NCI-H2227 (cell line): ENCODE measurements around the gene ATXN8OS.
"Not testable (repeated sequence)": the region's sequence is repeated elsewhere in the genome, so short reads cannot be mapped to it uniquely, and the experiment has no call there.

Source experiments
- DNase-seq: peaks from one replicate; lab custom pipeline; 2025; ENCODE audit not compliant: unreplicated experiment; lab: John Stamatoyannopoulos, UW

The ATXN8OS gene

GRCh38 chr13:70107498-70108281, at the start of gene ATXN8OS:
TSS of gene ATXN8OS (plus strand) at chr13:70107826.
- DNase-seq, result peak; percentile 48

- DNase-seq, result no peak
Observed at GRCh38 chr13:70080012-70080411, 27.6 kb upstream of the ATXN8OS start.

GRCh38 chr13:70087247-70087646, 20.4 kb upstream of the ATXN8OS start:
- no peak for DNase-seq

GRCh38 chr13:70088926-70089325, 18.7 kb upstream of the ATXN8OS start:
- no peak for DNase-seq

GRCh38 chr13:70090036-70090723, 17.4 kb upstream of the ATXN8OS start:
- no peak for DNase-seq

GRCh38 chr13:70098669-70099068, 9.0 kb upstream of the ATXN8OS start:
- peak; percentile 14 for DNase-seq

GRCh38 chr13:70104481-70104880, 3.1 kb upstream of the ATXN8OS start:
- no peak for DNase-seq

GRCh38 chr13:70107125-70107497, 515 bp upstream of the ATXN8OS start:
- peak; percentile 36 for DNase-seq

- peak; percentile 70 for DNase-seq
Observed at GRCh38 chr13:70108356-70109105, 905 bp downstream of the ATXN8OS start, which contains the start of gene KLHL1. TSS of gene KLHL1 (minus strand) at chr13:70108452. CDS start at chr13:70107699, 753 bp downstream.

- DNase-seq, result no peak
Observed at GRCh38 chr13:70117338-70117905, 9.8 kb downstream of the ATXN8OS start.

GRCh38 chr13:70125693-70126092, 18.1 kb downstream of the ATXN8OS start:
- no peak for DNase-seq

- peak; percentile 33 for DNase-seq
Observed at GRCh38 chr13:70128098-70128497, 20.5 kb downstream of the ATXN8OS start.

- DNase-seq, result not testable (repeated sequence)
Observed at GRCh38 chr13:70142658-70143057, 35.0 kb downstream of the ATXN8OS start.

GRCh38 chr13:70162141-70162540, 54.5 kb downstream of the ATXN8OS start:
- peak; percentile 8 for DNase-seq

- DNase-seq, result no peak
Observed at GRCh38 chr13:70170689-70171088, 63.1 kb downstream of the ATXN8OS start.

- no peak for DNase-seq
Observed at GRCh38 chr13:70171151-70171550, 63.5 kb downstream of the ATXN8OS start.

GRCh38 chr13:70172946-70173597, 65.4 kb downstream of the ATXN8OS start:
- no peak for DNase-seq

- no peak for DNase-seq
Observed at GRCh38 chr13:70173598-70173959, 66.0 kb downstream of the ATXN8OS start.

GRCh38 chr13:70178346-70178745, 70.7 kb downstream of the ATXN8OS start:
- DNase-seq, result no peak
